ENCODE measurements around the gene SLC7A5.
"Not testable (repeated sequence)": the region's sequence is repeated elsewhere in the genome, so short reads cannot be mapped to it uniquely, and the experiment has no call there.

Gene SLC7A5

DNA sequence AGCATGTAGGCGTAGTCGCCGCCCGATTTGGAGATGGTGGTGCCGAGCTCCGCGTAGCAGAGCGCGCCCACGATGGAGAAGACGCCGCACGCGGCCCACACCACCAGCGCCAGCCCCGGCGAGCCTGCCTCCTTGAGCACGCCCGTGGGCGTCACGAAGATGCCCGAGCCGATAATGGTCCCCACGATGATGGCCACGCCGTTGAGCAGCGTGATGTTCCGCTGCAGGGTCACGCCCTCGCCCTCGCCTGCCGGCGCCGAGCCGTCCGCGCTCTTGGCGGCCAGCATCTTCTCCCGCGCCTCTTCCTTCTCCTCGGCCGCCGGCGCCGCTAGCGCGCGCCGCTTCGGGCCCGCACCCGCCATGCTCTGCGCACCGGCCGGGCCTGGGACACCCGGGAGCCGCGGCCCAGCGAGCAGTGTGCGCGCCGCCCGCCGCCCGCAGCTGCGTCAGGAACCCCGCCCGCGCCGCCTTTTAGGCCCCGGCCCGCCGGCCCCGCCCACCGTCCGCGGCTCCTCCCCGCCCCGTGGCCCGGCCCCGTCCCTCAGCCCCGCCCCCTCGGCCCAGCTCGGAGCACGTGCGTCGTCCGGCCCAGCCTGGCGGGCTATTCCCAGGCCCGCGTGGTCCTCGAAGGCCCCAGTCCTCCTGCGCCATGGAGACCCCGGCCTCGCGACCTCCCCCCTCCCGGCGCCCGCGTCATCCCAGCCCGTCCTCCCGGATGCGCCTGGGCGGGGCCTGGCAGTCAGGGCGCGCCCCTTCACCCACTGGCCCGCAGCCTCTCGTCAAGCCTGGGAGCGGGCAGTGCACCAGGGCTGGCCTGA, at the start of gene SLC7A5:
TSS of gene SLC7A5 (minus strand) at position 447 of the 818 bp plus-strand sequence. CDS start at position 362, 85 bp downstream.
- not testable (repeated sequence) for H3K9me3 Mint-ChIP-seq, H3K27me3 Mint-ChIP-seq
- DNase-seq: peak; percentile 88 to 94
- H3K27ac Mint-ChIP-seq: peak within 1 kb of the TSS; percentile 100
- peak; percentile 68 for ATAC-seq
- H3K4me3 Mint-ChIP-seq: peak within 1 kb of the TSS; percentile 98 to 99
- peaks cover 81% of the 10 kb centered on the region for H3K4me1 Mint-ChIP-seq

DNA sequence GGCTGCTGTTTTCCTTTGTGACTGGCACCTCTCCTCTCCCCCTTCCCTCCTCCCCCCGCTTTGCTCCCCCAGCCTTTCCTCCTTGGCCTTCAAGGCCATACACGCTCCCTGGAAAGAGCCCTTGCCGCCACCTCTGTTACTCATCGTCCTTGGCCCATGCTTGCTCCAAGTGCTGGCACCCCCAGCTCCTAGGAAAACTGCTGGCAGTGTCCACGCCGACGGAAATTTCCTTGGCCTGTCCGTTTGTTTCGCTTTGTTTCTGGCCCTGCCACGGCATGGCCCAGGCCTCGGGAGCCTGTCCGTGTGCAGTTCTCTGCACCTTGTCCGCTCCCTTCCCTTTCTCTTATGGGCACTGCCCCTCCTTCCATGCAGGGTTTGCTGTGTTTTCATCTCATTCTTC, 49.0 kb upstream of the SLC7A5 start:
- Mint-ChIP-seq H3K27me3 (peaks cover 29% of the 10 kb centered on the region), H3K4me3 (no peak overlapping the region), H3K4me1 (peaks cover 7% of the 10 kb centered on the region), H3K9me3 (no peaks in the 10 kb centered on the region), H3K27ac (peak overlapping the region in 1 of 2 donors; percentile 86)
- DNase-seq: no peak
- no peak for ATAC-seq

DNA sequence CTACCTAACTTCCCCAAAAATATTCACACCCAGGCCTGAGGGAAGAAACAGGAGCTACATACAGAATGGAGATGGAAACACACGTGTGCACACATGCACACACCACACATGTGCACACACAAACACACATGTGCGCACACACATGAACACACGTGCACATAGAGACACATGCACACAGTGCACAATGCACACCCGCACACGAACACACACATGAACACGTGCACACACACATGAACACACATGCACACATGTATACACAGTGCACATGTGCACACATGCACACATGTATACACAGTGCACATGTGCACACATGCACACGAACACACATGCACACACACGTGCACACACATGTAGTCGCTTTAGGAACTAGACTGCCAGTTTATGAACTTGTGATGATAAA, 48.2 kb upstream of the SLC7A5 start:
- H3K27ac Mint-ChIP-seq: no peak overlapping the region
- H3K27me3 Mint-ChIP-seq: peaks cover 33% of the 10 kb centered on the region
- ATAC-seq (no peak), DNase-seq (no peak)
- peaks cover 7% of the 10 kb centered on the region for H3K4me1 Mint-ChIP-seq
- H3K4me3 Mint-ChIP-seq: no peak overlapping the region
- no peaks in the 10 kb centered on the region for H3K9me3 Mint-ChIP-seq

DNA sequence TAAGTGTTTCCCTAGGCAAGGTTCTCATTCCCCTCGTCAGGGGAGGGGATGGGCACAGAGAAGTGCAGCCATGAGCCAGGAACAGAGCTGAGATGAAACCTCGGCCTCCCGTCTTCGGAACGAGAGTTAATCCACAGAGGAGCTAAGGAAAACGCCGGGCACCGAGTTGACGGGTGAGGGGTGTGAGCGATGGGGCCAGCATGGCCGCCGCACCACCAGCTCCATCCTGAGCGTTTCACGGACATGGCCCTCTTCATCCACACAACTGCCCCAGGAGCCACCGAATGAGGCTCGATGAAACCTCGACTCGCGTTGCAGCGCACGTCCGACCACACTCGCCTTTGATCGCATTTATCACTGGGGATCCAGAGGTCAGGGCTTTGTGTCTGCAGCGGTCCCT, 45.5 kb upstream of the SLC7A5 start:
- Mint-ChIP-seq H3K9me3 (no peaks in the 10 kb centered on the region), H3K4me1 (peaks cover 7% of the 10 kb centered on the region), H3K4me3 (no peak overlapping the region), H3K27ac (no peak overlapping the region), H3K27me3 (peaks cover 37% of the 10 kb centered on the region)
- DNase-seq (no peak), ATAC-seq (no peak)

DNA sequence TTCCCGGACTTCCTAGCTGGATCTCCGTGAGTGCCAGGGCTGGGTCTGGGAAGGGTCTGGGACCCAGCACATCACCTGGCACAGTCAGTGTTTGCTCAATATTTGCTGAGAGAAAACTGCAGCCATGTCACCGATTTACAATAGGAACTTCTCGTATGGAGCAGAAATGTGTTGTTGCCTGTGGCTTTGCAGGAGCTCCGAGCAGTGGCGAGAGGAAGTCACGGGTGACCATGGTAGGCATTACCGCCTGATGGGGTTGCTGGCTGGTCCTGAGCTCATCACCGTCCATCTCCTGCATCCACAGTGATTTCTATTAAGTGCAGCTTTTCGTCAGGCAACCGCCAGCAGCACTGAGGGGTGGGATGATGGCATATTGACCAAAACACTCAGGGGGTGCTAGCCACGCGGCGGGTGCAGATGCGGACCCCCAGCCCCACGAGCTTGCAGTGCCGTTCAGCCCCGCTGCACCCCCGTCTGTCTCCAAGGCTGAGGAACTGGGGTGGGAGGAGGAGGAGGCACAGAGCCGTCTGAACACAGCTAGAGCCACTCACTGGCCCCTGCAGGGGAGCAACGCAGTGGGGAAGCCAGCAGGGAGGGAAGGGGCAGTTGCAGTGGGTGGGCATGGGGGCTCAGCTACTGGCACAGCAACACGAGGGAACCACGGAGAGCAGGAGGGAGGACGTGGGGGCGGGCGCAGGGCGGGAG, 44.9 kb upstream of the SLC7A5 start:
- not testable (repeated sequence) for H3K4me3 Mint-ChIP-seq, H3K9me3 Mint-ChIP-seq, DNase-seq
- Mint-ChIP-seq H3K27me3 (peaks cover 36% of the 10 kb centered on the region), H3K27ac (peak overlapping the region in 1 of 2 donors; percentile 34), H3K4me1 (peaks cover 13% of the 10 kb centered on the region)
- peak; percentile 9 for ATAC-seq

DNA sequence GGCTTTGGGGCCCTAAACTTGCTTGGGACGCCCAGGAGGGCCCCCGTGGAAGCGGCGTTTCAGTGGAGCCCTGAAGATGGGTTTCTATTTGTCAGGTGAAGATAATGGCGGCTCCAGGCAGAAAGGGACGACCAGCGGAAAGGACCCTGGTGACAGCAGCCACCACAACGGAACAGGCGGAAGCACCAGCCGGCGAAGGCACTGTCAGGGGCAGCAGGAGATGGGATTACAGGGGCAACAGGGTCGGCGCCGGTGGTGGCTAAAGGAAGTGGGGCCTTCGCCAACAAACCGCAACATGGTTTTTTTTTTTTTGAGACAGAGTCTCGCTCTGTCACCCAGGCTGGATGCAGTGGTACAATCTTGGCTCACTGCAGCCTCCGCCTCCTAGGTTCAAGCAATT, 43.4 kb upstream of the SLC7A5 start:
- not testable (repeated sequence) for H3K9me3 Mint-ChIP-seq, ATAC-seq, DNase-seq
- H3K27me3 Mint-ChIP-seq: peaks cover 22% of the 10 kb centered on the region
- peak overlapping the region in 1 of 2 donors; percentile 73 for H3K27ac Mint-ChIP-seq
- peak overlapping the region; percentile 13 to 52 for H3K4me3 Mint-ChIP-seq
- H3K4me1 Mint-ChIP-seq: peaks cover 17% of the 10 kb centered on the region

DNA sequence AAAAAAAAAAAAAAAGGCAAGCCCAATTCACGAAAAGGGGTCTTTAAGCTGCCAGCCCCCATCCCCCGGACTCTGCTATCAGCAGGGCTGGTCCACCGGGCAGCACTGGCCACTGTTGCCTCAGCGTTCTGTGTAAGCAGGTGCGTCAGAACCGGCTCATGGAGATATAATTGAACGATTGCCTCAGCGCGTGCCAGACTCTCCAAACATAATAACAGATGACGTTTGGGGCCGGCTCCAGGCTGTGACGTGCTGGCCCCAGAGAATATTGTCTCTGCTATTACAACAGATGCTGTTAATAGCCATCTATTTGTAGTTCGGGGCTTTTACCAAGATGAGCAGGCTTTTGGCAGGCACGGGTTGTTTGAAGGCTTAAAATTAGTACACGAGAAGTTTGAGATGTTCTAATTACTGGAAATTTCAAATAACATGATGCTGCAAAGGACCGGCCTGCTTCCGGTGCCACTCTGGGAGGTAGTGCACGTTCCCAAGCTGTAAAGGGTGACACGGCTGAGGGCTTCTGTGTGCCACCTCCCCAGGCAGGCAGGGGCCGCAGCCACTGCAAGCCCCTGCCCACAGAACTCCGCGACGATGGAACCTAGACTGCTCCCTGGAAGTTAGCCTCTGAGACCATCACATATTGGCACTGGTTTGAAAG, 41.9 kb upstream of the SLC7A5 start:
- not testable (repeated sequence) for ATAC-seq, H3K27ac Mint-ChIP-seq, DNase-seq, H3K4me3 Mint-ChIP-seq, H3K9me3 Mint-ChIP-seq
- Mint-ChIP-seq H3K4me1 (peaks cover 17% of the 10 kb centered on the region), H3K27me3 (peaks cover 18% of the 10 kb centered on the region)

DNA sequence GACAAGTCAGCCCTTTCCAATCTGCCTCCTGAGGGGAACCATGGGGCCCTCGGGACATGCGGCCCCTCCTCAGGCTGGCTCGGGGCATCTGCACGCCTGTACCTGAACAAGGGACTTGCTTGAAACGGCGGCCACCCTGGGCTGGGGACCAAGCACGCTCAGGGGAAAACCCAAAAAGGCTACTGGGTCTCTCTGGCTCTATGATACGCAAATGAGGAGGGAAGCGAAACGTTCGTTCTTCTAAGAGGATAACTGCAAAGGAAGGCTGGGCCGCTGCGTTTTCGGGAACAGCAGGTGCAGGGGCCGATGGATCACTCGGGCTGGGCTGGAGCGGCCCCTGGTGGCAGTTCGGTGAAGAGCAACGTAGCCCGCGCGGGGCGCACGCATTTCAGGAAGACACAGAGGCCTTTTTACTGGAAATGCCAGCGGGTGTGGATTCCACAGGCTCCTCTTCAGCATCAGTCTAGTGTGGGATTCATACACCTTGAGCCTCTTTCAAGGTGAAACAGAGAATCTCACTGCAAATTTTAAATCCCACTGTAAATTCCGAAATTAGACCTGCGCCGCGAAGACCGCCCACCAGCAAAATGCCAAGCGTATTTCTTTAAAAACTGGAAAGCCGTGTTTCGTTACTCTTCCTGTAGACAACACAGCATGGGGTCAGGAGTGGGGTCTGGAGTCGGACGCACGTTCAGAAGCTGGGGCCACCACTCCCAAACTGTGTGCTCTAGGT, 40.1 kb upstream of the SLC7A5 start:
- peaks cover 18% of the 10 kb centered on the region for H3K27me3 Mint-ChIP-seq
- H3K4me1 Mint-ChIP-seq: peaks cover 27% of the 10 kb centered on the region
- peak; percentile 88 to 90 for DNase-seq
- peak overlapping the region; percentile 42 to 75 for H3K27ac Mint-ChIP-seq
- ATAC-seq: peak; percentile 93
- not testable (repeated sequence) for H3K9me3 Mint-ChIP-seq
- peak overlapping the region; percentile 3 to 56 for H3K4me3 Mint-ChIP-seq

DNA sequence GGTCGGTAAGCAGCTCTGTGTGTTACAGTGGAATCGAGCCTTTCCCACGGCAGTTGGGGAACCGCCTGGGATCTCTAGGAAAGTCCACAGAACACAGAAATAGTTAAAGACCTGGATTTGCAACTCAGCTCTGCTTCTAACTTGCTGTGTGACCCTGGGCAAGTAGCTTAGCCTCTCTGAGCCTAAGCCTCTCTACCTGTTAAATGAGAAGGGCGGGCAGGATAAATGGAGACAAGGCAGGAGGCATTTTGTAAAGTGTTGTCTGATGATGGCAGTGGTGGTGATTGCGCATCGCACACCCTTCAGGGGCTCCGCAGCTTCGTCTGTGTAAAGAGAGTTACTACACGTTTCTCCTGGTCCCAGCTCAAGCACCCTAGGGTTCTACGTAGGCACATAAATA, 38.8 kb upstream of the SLC7A5 start:
- H3K4me3 Mint-ChIP-seq, H3K9me3 Mint-ChIP-seq, ATAC-seq: not testable (repeated sequence)

DNA sequence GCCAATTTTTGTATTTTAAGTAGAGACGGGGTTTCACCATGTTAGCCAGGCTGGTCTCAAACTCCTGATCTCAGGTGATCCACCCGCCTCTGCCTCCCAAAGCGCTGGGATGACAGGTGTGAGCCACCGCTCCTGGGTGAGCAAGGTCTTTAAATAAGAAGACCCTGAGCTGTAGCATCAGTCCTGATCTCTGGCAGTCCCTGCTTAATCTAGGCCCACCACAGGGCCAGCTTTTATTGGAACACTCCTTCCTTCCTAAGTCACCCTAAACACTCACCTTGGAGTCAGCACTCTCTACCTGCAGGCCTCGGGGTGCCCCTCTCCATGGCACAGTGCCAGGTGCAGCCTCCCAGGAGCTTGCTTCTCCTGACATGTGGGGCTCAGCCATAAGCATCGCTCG, 36.2 kb upstream of the SLC7A5 start:
- H3K4me1 Mint-ChIP-seq: peaks cover 38% of the 10 kb centered on the region
- not testable (repeated sequence) for ATAC-seq, H3K9me3 Mint-ChIP-seq, H3K27ac Mint-ChIP-seq, H3K27me3 Mint-ChIP-seq, DNase-seq, H3K4me3 Mint-ChIP-seq

More for the DNA sequence above, 38.8 kb upstream of the SLC7A5 start:
- not testable (repeated sequence) for DNase-seq, H3K27ac Mint-ChIP-seq, H3K27me3 Mint-ChIP-seq
- peaks cover 38% of the 10 kb centered on the region for H3K4me1 Mint-ChIP-seq

DNA sequence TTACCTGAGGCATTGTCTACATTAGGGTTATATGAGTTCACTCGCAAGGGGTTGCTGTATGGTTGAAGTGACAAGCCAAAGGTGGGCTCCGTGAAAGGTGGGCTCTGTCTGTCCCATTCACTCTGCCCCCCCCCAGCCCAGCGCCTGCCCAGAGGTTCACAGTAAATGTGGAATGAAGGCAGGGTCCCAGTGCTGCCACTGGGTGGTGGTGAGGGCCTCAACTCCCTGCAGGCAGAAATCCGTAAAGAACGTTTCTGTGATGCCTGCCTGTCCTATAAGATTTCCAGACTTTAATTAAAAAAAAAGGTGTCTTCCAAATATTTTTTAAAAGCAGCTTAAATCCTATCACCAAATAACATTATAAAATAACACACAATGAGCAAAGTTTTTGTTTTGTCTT, 35.7 kb upstream of the SLC7A5 start:
- H3K9me3 Mint-ChIP-seq, H3K27ac Mint-ChIP-seq, ATAC-seq, DNase-seq, H3K4me3 Mint-ChIP-seq, H3K27me3 Mint-ChIP-seq: not testable (repeated sequence)
- peaks cover 38% of the 10 kb centered on the region for H3K4me1 Mint-ChIP-seq

DNA sequence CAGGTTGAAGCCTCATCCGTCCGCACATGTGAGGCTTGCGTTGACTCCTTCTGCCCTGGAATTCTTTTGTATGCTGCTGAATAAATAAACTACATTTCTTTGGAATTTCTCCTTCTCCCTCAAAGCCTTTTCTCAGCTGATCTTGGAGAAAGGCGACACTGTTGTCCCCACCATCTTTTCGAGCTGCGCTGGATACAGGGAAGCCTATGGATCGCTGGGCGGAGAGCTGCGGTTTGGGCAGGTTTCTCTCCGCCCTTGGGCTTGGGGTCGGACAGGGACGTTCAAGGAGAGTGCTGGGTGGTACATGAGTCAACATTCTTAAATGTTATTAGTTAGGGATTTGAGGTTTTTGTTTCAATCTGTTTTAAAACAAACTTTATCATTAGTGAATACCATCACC, 31.2 kb upstream of the SLC7A5 start:
- not testable (repeated sequence) for H3K27ac Mint-ChIP-seq, H3K4me3 Mint-ChIP-seq, ATAC-seq, DNase-seq, H3K9me3 Mint-ChIP-seq, H3K27me3 Mint-ChIP-seq
- peaks cover 50% of the 10 kb centered on the region for H3K4me1 Mint-ChIP-seq

DNA sequence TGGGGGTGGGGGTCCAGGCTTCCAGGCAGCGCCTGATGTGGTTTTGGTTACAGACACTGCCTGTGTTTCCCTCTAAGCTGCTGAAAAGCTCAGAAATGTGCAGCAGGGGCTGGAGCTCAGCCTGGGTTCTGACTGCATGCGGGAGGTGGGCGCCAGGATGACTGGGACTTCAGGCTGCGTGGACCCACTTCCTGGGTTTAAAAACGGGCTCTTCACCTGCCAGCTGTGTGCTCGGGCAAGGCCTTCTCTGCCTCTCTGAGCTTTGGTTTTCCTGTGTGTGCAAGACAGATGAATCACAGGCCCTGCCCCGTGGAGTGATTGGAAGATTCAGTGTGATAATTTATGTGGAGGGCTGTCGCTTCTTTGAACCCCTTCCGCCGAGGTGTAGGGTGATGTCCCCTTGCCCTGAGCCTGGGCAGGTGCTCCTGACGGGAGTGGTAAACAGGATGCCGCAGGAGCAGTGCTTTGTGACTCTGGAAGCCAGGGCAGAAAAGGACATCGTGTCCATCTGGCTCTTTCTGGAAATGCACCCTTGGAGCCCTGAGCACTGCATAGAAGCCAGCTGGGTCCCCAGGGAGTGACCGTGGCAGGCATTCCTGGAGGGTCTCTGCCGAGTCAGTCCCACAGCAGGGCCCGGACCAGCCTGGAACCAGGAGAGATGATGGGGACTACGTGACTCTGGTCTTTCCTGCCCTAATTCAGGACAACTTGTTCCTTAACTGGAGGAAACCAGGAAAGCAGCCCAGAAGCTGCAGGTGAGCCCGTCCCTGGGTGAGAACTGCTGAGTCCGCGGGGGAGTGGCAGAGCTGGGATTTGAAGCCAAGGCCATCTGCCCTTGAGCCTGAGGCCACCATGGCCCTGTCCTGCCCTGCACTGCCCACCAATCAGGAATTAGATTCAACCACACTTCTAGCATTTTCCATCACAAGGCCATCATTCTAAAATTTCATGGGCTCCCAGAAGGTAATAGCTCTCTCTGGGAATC, 28.5 kb upstream of the SLC7A5 start:
- H3K27ac Mint-ChIP-seq: peak overlapping the region; percentile 99
- H3K9me3 Mint-ChIP-seq: no peaks in the 10 kb centered on the region
- H3K27me3 Mint-ChIP-seq: no peaks in the 10 kb centered on the region
- peak; percentile 60 for ATAC-seq
- peak; percentile 48 to 70 for DNase-seq
- peaks cover 57% of the 10 kb centered on the region for H3K4me1 Mint-ChIP-seq
- H3K4me3 Mint-ChIP-seq: peak overlapping the region; percentile 77 to 78

DNA sequence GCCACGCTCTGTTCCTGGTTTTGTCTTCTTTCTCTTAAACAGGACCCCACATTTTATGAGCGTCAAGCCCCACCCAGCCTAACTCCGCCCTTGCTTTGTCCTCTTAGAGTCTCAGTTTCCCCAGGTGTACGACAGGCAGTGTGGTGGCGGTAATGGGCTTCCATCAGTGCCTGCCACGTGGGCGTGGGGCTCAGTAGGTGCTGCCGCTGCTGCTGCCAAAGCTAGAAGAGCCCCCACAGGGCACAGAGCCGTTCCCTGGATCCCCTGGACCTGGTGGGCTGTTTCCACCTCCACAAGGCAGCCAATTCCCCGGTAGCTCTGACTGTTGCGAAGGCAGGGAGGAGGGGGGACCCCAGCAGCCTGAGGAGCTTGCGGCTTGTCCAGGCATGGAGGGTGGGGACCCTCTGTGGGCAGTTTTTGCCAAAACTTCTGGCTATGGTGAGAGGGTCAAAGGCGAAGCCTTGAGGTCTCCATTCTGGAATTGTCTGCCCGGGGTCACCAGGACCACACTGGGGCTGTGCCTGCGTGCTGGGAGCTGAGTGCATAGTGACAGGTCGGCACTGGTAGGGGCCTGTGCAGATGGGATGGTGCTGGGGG, 27.7 kb upstream of the SLC7A5 start:
- peak overlapping the region; percentile 99 for H3K27ac Mint-ChIP-seq
- DNase-seq, H3K27me3 Mint-ChIP-seq, ATAC-seq, H3K9me3 Mint-ChIP-seq: not testable (repeated sequence)
- H3K4me3 Mint-ChIP-seq: peak overlapping the region; percentile 77 to 78
- peaks cover 57% of the 10 kb centered on the region for H3K4me1 Mint-ChIP-seq
